HG03354 (cell line): ENCODE results near the gene BLM.

Experiments used
- ATAC-seq: cut with Tn5 transposase; IDR thresholded peaks from one replicate; pipeline ENCODE4 v1.9.1; 2021; ENCODE audit warnings: mild to moderate bottlenecking; ENCODE audit not compliant: unreplicated experiment, poor library complexity, severe bottlenecking

BLM gene

DNA sequence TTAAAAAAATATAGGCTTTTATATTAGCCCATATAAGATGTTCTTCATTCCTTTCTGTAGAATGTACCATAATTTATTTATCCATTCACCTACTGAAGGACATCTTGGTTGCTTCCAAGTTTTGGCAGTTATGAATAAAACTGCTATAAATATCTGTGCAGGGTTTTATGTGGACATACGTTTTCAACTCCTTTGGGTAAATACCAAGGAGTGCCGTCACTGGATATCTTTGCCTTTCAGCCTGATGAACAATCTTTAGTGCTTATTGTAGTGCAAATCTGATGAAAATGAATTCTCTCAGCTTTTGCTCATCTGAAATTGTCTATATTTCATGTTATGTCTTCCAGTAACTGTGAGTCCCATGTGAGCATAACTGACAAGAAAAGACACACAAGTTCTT is 26.6 kb upstream of the BLM start:
- ATAC-seq, result no peak

GRCh38 chr15:90691369-90691768 is 25.8 kb upstream of the BLM start:
- ATAC-seq, result no peak

DNA sequence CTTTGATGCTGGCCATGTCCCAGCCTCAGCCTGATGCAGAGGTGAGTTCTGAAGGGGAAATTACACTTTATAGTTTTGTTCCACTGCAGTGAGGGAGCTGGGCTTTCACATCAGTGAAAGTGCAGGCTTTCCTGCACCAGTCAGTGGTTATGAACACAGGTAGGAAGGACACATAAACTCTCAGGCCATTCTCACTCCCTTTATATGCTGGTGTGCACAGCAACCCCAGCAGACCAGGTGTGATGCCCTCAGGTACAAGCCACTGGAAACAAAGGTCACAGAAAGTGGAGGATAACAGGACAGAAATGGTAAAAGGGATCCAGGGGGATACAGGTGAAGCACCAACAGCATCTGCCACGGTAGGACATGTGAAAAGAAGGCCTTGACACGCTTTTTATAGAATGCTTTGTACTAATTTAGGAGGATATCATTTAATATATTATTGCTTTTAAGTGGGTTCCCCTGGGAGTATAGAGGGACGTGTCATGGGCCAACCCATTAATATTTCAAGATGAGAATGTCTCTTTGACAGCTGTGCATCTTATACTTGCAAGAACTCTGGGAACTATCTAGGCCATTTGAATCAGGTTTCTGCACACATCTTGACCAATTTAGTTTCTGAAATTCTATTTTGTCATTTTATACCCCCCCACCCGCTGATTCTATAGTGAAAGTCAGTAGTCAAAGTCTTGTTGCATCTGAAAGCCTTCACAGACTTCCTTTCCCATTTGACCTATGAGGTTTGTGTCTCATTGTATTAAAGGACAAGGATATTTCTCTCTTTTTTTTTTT is 25.0 kb upstream of the BLM start:
- ATAC-seq, result peak; percentile 58

DNA sequence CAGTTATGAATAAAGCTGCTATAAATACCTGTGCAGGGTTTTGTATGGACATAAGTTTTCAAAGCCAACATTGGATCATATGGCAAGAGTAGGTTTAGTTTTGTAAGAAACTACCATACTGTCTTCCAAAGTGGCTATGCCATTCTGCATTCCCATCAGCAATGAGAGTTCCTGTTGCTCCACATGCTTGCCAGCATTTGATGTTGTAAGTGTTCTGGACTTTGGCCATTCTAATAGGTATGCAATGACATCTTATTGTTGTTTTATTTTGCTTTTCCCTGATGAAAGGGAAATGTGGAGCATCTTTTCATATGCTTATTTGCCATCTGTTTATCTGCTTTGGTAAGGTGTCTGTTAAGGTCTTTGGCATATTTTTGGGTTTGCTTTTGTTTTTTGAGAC is 22.2 kb upstream of the BLM start:
- ATAC-seq, result no peak

DNA sequence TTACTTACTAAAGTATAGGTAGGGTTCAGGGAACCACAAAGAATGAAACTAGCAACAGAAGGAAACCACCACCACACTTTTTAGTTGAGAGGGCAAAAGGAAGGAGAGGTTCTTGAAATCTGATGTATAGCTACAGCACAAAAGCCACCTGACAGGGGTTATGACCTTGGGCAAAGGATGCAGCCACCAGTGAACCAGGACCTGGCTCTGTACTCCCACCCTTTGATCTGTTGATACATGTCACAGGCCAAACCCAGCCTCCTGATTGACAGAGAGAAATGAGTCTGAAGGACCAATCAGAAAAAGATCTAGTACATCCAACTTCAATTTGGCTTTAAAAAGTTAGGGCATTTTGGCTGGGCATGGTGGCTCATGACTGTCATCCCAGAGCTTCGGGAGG is 20.0 kb upstream of the BLM start:
- no peak for ATAC-seq

DNA sequence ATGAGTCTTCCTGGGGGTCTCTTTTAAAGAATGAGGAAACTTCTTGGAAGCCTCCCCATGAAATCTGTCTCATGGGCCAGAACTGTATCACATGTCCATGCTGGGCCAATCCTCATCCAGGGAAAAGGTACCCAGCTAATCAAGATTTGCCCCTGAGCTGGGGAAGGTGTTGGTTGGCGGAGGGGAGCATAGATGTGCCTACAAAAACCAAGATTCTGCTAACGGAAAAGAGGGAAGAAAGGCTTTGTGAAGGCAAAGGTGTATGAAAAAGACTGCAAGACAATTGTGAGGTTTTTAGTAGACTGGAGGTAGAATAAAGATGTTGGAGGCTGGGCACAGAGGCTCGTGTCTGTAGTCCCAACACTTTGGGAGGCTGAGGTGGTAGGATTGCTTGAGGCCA is 18.5 kb upstream of the BLM start:
- no peak for ATAC-seq

DNA sequence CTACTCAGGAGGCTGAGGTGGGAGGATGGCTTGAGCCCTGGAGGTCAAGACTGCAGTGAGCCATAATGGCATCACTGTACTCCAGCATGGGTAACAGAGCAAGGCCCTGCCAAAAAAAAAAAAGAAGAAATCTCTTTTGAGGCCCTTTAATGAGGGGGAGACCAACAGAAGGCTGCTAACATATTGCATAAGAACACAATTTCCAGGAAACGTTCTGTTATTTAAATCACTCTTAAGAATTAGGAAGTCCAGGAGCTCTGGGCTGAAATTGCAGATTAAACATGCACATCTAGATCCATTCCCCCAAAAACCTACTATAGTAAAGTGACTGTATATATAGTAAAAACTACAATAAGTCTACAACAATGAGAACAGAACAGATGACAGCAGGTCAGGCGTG is 16.1 kb upstream of the BLM start:
- ATAC-seq, result no peak

DNA sequence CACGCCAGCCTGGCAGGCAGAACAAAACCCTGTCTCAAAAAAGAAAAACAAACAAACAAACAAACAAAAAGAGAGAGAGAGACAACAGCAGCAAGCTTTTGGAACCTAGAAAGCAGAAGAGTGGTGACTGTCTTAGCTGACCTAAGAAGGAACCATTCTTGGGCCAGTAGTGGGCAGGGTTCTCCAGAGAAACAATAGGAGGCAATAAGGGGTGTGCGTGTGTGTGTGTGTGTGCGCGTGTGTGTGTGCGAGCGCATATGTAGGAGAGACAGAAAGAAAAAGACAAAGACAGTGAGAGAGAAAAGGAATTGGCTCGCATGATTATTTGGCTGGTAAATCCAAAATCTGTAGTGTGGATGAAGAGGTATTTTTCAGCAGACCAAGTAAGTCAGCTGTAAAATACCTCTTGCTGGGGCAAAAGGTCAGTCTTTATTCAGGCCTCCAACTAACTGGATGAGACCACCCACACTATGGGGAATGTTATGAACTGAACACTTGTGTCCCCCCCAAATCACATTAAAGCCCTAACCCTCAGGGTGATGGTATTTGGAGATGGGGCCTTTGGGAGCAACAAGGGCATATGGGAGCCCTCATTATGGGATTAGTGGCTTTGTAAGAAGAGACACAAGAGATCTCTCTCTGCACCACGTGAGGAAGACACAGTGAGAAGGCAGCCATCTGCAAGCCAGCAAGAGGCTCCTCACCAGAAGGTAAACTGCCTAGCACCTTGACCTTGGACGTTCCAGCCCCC is 15.1 kb upstream of the BLM start:
- ATAC-seq, result no peak

DNA sequence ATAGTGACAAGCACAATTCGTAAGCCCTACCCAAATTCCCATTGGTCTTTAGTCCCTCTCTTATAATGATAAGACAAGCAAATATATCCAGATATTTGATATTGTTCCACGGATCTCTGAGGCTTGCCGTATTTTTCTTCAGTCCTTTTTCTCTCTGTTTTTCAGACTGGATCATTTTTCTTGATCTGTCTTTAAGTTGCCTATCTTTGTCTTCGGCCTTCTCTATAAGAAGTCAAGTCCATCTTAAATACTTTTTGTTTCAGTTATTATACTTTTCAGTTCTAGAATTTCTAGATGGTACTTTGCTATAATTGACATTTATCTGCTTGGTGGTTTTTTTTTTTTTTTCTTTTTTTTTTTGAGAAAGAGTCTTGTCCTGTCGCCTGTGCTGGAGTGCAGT is 13.7 kb upstream of the BLM start:
- no peak for ATAC-seq

- no peak for ATAC-seq
These were observed 11.9 kb upstream of the BLM start for GRCh38 chr15:90705212-90705611.

DNA sequence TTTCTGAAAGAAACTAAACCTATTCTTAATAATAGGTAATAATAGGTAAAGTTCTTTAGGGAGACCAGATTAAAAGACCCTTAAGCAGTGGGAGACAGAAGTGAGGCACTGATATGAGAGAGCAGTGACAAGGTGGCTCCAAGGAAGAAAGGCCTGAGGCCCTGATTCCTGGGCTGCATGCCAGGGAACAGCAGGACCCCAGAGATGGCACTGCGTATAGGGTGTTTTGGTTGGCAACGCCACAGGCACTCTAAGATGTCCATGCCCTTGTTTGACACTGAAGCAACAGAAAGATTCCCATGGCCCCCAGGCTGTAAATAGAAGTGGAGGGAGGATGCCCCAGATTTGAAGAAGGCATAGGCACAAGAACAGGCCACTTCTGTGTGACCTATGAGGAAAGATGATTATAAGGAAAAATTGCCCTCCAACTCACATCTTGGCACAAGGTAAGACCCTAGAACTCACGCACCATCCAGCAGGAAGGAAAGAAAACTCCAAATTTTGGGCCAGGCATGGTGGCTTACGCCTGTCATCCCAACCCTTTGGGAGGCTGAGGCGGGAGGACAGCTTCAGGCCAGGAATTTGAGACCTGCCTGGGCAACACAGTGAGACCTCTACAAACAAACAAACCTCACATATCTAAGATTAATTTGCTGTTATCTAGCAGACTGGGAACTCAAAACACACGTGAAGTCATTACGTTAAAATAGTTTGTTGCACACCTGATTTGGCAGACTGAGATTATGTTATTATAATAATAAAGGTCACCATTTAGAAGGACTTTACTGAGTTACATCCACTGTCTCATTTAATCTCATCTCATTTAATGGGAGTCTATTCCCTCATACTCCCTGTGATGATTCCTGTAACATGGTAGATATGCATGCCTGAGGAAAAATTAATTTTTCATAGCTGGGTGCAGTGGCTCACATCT is 10.5 kb upstream of the BLM start:
- no peak for ATAC-seq

DNA sequence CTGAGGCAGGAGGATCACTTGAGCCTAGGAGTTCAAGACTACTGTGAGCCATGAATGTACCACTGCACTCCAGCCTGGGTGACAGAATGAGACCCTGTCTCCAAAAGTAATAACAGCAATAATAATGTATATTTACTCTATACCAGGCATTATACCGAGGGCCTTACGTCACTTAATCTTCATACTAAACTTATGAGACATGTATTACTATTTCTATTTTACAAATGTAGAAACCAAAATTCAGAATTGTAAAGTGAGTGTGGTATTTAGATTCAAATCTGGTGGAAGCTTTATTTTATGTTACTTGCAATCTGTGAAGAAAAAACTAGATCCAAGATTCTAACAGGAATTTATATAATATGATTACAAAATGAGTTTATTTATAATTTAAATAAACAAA is 9.7 kb upstream of the BLM start:
- no peak for ATAC-seq

GRCh38 chr15:90708516-90708915 is 8.6 kb upstream of the BLM start:
- ATAC-seq, result no peak

GRCh38 chr15:90709278-90709677 is 7.9 kb upstream of the BLM start:
- no peak for ATAC-seq

GRCh38 chr15:90710436-90711027 is 6.6 kb upstream of the BLM start:
- ATAC-seq, result no peak

GRCh38 chr15:90711418-90711824 is 5.7 kb upstream of the BLM start:
- no peak for ATAC-seq

DNA sequence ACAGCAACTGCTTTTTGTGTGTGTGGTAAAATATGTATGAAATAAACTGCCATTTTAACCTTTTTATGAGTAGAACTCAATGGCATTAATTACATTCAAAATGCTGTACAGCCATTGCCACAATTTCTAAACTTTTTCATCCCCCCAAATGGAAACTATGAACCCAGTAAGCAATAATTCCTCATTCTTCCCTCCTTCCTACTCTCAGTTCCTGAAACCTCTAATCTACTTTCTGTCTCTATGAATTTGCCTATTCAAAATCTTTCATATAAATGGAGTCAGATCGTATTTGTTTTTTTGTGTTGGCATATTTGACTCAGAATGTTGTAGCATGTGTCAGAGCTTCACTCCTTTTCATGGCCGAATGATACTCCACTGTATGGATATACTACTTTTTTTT is 5.3 kb upstream of the BLM start:
- no peak for ATAC-seq

- ATAC-seq, result no peak
These were observed 4.1 kb upstream of the BLM start for GRCh38 chr15:90713081-90713480.

- ATAC-seq, result no peak
These were observed 700 bp upstream of the BLM start for GRCh38 chr15:90716317-90716975.

GRCh38 chr15:90718232-90718631 is 1.1 kb downstream of the BLM start:
- no peak for ATAC-seq
